Stimulated activated naive CD4-positive, alpha-beta T cell (primary cell): ENCODE data around the gene CUL3.

ENCODE experiments used
- DNase-seq, 6 experiments: peaks; one replicate each; lab custom pipeline; 2025; lab: John Stamatoyannopoulos, UW

CUL3 gene

GRCh38 chr2:224421065-224421464, 164.1 kb downstream of the CUL3 start:
- no peak for DNase-seq
